PC-9 (cell line): Measurements from ENCODE around the gene A2ML1.

Experiments used
- EZH2 ChIP-seq: fragments of 200-600 bp; sonication (generic); IDR thresholded peaks from 2 replicates; pipeline ENCODE4 v1.8.0; 2017; ENCODE audit warnings: antibody characterized with exemption, low read depth
- TF ChIP-seq, protein P1 (sequence below): fragments of 200-600 bp; sonication (generic); conservative IDR thresholded peaks from 2 replicates; pipeline ENCODE4 v1.6.1; 2017; ENCODE audit warnings: mixed run types, antibody characterized with exemption, mild to moderate bottlenecking, moderate library complexity

DNA sequence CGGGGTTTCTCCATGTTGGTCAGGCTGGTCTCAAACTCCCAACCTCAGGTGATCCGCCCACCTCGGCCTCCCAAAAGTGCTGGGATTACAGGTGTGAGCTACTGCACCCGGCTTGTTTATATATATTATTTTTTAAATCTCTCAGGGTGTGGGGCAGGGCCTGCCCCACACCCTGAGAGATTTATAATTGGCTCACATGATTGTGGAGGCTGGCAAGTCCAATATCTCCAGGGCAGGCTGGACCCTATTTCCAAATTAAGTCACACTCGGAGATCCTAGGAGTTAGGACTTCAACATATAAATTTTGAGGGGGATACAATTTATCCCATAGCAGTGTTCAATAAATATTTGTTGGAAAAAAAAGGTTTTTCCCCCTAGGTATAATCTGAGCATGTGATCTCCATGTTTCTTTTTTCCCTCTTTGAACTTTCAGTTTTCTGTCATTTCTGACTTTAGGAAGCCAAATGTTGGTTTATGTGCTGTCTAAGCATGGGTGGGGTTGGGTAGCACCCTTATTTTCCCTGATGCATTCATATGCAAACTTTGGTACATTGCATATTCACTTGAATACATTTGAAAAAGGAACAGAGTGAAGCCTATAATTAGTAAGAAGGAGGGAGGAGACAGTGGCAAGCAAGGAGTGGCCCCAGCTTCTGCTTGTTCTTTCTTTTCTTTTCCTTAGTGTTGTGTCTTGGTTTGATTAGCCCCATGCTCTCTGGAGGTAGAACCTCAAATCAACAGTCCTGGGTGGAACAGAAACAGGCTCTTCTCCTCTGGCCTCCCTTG, 8.7 kb upstream of the A2ML1 start:
- TF ChIP-seq, protein P1, sequence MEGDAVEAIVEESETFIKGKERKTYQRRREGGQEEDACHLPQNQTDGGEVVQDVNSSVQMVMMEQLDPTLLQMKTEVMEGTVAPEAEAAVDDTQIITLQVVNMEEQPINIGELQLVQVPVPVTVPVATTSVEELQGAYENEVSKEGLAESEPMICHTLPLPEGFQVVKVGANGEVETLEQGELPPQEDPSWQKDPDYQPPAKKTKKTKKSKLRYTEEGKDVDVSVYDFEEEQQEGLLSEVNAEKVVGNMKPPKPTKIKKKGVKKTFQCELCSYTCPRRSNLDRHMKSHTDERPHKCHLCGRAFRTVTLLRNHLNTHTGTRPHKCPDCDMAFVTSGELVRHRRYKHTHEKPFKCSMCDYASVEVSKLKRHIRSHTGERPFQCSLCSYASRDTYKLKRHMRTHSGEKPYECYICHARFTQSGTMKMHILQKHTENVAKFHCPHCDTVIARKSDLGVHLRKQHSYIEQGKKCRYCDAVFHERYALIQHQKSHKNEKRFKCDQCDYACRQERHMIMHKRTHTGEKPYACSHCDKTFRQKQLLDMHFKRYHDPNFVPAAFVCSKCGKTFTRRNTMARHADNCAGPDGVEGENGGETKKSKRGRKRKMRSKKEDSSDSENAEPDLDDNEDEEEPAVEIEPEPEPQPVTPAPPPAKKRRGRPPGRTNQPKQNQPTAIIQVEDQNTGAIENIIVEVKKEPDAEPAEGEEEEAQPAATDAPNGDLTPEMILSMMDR = no peak
- TF ChIP-seq EZH2 = no peak
